Fibroblast of skin of abdomen (primary cell): ENCODE data around the gene RAB5B.
A peak's percentile ranks its signal among the peaks of the same experiment; 100 is the strongest.
"Not testable (repeated sequence)": the region's sequence is repeated elsewhere in the genome, so short reads cannot be mapped to it uniquely, and the experiment has no call there.

ENCODE experiments used
- DNase-seq: peaks from one replicate; pipeline ENCODE4 v3.0.0-alpha.2; 2013

Gene RAB5B

DNA sequence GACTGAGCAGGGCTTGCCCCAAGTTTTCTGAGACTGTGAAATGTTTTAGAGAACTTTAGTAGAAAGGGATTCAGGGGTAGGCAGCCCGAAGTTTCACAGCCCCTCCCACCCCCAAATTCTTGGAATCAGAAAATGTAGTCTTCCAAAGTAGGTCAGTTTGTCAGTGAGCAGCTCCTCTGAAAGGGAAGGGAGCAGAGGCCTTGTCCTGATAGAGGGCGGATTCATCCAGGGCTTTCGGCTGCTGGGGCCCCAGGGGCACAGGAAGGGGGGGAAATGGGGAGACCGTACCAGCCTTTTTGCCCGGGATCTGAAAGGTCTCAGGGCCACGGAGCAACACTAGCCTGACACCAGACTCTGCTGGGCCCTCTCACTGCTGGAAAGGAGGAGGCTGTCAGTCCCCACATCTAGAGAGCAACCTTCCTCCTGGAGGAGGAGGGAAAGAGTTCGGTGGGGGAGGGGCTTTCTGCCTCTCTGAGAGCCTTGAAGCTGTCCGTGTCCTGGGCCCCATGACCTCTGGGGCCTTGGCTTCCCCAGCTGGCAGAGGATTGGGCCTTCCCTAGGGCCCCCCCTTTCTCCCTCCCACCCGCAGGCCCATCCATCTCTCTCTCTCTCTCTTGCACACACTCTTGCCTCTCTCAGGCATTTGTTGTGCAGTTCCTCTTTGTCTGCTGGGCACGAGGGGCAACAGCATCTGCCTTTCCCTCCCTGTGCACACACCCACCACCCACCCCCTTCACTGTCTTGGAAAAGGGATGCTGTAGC lies 46.7 kb downstream of the RAB5B start, which contains the start of gene IKZF4:
Gene IKZF4 (plus strand): TSS at position 621 of the 762 bp plus-strand sequence. CDS start 451 bp downstream, outside the sequence.
- DNase-seq: peak; percentile 38

DNA sequence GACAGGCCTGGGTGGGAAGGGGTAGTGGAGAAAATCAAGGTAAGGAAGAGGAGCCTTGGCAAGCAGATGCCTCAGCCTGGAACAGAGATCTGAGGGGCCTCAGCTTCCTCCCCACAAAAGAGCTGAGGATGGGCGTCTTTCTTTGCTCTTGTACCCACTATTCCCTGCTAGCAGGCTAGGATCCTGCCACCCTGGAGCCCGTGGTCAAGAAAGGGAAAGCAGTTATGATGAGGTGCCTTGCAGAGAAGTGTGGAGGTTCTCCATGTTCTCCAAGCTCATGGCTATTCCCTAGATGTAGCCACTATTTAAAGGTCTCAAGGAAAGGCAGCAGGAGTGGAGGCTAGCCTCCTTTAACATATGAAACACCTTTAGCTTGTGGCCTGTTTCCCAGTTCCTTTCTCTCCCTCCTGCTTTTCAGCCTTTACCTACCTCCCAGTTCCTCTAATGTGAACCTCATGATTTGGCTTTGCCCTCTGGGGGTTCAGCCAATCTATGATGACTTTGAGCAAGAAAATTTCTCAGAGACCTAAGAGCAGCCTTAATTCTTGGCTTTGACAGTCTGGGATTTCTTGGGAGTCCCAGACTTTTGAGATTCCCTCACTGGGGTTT lies 48.1 kb downstream of the RAB5B start:
- no peak for DNase-seq

DNA sequence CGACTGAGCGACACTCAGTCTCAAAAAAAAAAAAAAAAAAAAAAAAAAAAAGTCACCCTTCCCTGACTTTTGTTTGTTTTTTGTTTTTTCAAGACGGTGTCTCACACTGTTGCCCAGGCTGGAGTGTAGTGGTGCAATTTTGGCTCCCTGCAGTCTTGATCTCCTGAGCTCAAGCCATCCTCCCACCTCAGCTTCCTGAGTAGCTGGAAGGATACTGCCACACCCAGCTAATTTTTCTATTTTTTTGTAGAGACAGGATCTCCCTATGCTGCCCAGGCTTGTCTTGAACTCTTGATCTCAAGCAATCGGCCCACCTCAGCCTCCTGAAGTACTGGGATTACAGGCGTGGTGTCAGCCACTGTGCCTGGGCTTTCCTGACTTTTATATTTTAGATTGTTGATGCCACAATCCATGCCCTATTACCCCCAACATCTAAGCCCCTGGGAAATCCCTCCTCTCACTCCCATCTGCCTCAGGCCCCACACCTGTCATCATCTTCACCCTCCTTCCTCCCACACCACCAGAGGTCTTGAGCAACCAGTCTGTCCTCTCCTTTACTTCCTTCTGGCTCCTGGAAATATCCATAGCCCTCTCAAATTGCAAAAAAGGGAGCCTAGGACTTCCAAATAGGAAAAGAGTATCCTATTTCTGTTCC lies 54.8 kb downstream of the RAB5B start:
- no peak for DNase-seq

DNA sequence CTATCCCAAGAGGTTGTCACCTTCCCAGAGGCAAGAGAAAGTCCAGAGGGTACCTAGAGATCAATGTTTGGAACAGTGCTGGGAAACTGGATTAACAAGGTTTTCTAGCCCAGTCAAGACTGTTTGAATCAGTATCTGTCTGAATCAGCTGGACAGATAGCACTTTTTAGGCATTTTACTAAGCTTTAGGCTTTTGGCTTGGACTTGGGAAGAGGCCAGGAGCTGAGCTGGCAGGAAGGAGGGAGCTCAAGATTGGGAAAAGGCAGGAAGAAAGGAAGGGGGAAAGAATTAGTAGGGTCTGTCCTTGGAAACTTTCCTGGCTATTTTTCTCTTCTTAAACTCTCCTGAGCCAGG lies 55.3 kb downstream of the RAB5B start:
- peak; percentile 67 for DNase-seq

DNA sequence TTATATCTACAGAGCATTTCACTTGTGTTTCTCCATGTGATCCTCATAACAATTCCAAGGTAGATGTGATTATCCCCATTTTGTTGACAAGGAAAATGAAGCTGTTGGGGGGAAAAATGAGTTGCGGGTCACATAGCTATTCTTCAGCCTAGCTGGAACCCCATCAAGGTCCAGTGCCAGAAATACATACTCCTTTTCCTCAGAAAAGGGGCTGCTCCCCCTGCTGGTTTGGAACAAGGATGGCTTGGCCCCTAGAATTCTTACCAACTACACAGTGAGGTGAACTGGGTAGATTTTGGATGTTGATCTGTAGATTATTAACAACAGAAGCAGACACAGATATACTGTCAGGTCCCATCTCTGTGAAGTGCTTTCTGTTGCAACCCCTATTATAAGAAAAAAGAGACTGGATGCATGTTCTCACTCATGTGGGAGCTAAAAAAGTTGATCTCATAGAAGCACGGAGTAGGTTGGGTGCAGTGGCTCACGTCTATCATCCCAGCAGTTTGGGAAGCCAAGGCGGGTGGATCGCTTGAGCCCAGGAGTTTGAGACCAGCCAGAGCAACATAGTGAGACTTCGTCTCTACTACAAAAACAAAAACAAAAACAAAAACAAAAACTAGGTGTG lies 55.9 kb downstream of the RAB5B start:
- DNase-seq: peak; percentile 70

DNA sequence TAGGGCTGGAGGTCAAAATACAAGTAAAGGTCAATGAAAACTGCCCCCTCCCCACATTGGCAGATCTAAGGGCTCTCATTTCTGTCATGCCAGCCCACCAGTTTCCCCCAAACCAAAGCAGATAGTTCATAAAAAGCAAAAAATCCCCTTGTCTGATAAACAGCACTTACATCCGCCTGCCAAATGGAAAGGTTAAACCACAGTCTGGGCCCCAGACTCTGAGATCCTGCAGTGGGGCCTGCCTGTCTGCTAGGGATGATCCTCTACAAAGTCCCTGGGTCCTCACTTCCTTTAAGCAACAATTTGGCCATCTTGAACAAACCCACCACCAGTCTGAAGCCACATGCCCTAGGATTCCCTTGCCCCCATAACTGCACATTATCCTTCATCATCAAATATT lies 58.1 kb downstream of the RAB5B start:
- no peak for DNase-seq

DNA sequence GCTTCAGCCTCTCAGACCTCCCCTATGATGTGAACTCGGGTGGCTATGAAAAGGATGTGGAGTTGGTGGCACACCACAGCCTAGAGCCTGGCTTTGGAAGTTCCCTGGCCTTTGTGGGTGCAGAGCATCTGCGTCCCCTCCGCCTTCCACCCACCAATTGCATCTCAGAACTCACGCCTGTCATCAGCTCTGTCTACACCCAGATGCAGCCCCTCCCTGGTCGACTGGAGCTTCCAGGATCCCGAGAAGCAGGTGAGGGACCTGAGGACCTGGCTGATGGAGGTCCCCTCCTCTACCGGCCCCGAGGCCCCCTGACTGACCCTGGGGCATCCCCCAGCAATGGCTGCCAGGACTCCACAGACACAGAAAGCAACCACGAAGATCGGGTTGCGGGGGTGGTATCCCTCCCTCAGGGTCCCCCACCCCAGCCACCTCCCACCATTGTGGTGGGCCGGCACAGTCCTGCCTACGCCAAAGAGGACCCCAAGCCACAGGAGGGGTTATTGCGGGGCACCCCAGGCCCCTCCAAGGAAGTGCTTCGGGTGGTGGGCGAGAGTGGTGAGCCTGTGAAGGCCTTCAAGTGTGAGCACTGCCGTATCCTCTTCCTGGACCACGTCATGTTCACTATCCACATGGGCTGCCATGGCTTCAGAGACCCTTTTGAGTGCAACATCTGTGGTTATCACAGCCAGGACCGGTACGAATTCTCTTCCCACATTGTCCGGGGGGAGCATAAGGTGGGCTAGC lies 60.9 kb downstream of the RAB5B start:
- no peak for DNase-seq

DNA sequence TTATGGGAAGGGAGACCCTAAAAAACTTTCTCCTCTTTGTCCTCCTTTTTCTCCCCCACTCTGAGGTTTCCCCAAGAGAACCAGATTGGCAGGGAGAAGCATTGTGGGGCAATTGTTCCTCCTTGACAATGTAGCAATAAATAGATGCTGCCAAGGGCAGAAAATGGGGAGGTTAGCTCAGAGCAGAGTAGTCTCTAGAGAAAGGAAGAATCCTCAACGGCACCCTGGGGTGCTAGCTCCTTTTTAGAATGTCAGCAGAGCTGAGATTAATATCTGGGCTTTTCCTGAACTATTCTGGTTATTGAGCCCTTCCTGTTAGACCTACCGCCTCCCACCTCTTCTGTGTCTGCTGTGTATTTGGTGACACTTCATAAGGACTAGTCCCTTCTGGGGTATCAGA lies 63.3 kb downstream of the RAB5B start:
- no peak for DNase-seq

DNA sequence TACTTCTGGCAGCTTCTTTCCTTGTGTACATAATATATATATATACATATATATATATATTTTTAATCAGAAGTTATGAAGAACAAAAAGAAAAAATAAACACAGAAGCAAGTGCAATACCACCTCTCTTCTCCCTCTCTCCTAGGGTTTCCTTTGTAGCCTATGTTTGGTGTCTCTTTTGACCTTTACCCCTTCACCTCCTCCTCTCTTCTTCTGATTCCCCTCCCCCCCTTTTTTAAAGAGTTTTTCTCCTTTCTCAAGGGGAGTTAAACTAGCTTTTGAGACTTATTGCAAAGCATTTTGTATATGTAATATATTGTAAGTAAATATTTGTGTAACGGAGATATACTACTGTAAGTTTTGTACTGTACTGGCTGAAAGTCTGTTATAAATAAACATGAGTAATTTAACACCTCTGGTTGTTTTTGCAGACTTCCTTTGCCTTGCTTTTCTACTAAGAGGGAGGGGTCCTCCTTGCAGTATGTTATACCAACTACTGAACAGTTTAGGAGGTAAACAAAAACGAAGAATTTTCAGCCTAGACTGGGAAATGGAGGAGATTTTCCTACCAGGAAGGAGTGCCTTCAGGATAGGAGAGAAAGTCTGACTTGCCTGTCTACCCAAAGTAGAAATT lies 64.3 kb downstream of the RAB5B start:
- DNase-seq: no peak

DNA sequence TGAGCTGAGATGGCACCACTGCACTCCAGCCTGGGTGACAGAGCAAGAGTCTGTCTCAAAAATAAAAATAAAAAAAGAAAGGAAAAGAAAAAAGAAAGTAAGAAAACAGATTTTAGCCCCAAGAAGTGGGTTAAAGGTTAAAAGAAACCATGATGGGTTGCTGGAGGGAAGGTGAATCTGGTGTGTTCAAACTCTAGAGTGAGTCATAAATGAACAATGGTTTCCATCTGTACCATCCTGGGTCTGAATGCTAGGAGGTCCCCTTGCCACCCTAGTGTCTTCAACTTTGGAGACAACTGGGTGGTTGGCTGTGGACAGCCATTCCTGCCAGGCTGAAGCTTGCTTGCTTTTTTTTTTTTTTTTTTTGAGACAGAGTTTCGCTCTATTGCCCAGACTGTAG lies 66.3 kb downstream of the RAB5B start:
- DNase-seq: no peak

DNA sequence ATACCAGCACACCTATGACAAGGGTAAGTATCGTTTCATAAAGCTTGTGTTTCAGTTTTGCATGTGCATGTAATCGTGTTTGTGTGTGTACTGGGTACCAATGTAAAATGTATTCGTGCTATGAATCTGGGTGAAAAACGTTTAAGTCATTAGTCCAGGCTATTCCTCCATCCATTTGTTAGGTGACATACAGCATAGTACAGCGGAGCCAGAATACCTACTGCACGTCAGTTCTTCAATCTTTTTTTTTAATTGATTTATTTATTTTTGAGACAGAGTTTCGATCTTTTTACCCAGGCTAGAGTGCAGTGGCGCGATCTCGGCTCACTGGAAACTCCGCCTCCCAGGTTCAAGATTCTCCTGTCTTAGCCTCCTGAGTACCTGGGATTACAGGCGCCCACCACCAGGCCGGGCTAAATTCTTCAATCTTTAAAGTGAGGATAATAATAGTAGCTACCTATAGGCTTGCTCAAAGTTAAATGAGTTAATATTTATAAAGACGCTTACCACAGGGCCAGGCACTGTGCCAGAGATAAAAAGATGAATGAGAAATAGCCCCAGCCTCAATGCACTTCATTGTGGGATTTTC lies 67.2 kb downstream of the RAB5B start:
- DNase-seq: no peak

DNA sequence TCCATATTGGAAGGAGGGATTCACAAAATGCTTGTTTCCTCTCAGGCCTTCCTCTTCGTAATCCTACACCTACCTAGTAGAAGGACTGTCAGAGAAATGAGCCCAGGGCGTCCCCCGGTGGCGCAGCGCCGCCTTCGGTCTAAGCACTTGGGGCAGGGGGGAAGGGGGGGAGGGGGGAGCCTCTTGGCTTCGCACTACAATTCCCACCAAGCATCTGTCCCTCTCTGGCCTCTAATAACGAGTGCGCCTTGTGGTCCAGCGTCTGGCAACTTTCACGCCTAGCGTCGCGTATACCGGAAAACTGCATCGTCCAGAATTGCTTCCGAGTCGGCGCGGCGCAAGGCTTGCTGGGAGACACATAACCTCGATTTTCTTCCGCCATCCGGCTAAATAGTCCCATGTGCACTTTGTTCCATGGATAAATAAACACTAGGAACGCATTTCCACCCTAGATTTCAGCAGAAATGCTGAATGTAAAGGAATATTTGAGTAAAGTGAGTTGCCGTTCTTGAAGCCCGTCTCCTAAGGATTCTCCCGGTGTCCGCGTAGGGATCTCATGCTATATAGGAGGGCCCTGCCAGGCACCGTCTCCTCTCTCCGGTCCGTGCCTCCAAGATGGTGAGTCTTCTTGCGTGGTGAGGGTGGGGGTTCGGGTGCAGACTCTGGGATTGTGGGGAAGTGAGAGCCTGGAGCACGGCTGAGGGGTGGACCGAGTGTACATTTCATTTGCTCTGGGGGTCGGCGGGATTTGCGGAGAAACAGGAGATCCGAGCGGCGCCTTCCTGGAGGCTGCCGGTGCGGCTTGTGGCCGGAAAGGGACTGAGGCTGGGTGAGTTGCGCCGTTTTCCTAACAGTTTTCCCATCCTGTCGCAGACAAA lies 67.9 kb downstream of the RAB5B start, which contains the start of gene RPS26:
Gene RPS26 (plus strand): TSS at position 367 of the 878 bp plus-strand sequence. CDS start 249 bp downstream, at position 616.
- DNase-seq: peak; percentile 100

DNA sequence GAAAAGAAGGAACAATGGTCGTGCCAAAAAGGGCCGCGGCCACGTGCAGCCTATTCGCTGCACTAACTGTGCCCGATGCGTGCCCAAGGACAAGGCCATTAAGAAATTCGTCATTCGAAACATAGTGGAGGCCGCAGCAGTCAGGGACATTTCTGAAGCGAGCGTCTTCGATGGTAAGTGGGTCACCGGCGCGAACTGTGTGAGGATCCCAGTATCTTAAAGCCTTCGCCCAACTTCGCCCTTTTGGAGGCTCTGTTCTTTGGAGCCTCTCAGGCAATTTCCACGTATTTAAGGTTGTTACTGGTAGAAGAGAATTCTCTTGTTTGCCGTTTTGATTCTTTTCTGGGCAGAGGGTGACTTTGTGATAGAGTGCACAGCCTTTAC lies 68.5 kb downstream of the RAB5B start:
- DNase-seq: not testable (repeated sequence)

DNA sequence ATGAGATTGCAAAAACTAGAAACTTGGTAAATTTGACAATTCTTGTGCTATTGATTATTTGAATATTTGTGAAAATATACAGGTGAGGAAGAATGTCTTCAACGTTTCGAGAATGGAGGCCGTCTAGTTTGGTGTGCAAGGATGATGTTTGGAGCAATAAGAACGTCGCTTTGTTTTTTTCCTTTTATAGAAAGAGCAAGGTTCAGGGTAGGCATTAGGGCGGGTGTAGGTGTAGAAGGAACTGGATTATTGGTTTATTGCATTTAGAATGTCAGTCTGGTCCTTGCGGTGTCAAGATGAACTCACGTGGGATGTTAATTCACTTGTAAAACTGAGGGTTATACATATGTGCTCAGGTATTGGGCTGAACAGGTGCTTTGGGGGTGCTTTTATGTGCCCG lies 69.0 kb downstream of the RAB5B start:
- DNase-seq: no peak
